ENCODE measurements around the gene CLEC2A.

The CLEC2A gene

GRCh38 chr12:9911708-9912107 is 20.5 kb downstream of the CLEC2A start:
- Mint-ChIP-seq H3K27ac (no peak overlapping the region), H3K9me3 (peaks cover 19% of the 10 kb centered on the region), H3K4me1 (peaks cover 4% of the 10 kb centered on the region), H3K36me3 (peaks cover 5% of the 10 kb centered on the region), H3K27me3 (peaks cover 22% of the 10 kb centered on the region), H3K4me3 (no peak overlapping the region)
- no peak for ATAC-seq

DNA sequence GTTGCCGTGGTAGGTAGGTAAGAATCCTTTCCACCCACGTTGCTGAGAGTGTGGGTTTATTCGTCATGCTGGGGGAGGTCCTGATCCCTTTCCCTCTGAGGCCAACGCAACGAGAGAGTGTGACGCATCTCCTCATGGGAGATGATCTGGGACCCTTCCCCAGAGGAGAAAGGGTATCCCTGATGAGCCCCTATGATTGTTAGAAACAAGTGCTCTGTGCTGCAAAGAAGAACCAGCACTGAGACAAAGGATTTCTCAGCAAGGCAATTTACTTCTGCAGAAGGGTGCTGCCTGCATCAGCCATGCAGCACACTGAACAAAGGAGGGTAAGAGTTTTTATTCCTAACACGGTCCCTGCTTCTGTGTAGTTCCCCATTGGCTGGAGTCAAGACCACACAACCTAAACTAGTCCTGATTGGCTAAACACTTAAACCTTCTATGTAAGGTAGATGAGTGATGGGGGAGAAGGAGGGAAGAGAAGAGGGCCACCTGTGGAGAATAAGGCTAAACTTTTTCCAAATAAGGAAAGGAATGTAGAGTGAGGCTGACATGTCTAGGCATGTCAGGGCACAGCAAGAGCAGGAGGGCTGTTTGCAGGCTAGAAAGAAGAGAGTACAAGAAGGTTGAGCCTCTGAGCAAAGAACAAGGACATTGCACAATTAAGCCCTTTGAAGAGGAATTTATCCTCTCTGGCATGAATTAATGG is 21.3 kb downstream of the CLEC2A start:
- peaks cover 22% of the 10 kb centered on the region for H3K27me3 Mint-ChIP-seq

GRCh38 chr12:9909724-9910123 is 22.4 kb downstream of the CLEC2A start:
- no peak overlapping the region for H3K4me3 Mint-ChIP-seq
- H3K27me3 Mint-ChIP-seq: peaks cover 20% of the 10 kb centered on the region
- H3K36me3 Mint-ChIP-seq: peaks cover 5% of the 10 kb centered on the region
- H3K4me1 Mint-ChIP-seq: peaks cover 9% of the 10 kb centered on the region
- ATAC-seq: no peak
- peaks cover 19% of the 10 kb centered on the region for H3K9me3 Mint-ChIP-seq
- no peak overlapping the region for H3K27ac Mint-ChIP-seq

More for the DNA sequence above, 21.3 kb downstream of the CLEC2A start:
- Mint-ChIP-seq H3K27ac (no peak overlapping the region), H3K36me3 (peaks cover 5% of the 10 kb centered on the region), H3K4me1 (peaks cover 9% of the 10 kb centered on the region), H3K9me3 (peaks cover 19% of the 10 kb centered on the region), H3K4me3 (no peak overlapping the region)
- ATAC-seq: no peak

- peaks cover 5% of the 10 kb centered on the region for H3K36me3 Mint-ChIP-seq
- no peak for ATAC-seq
- no peak overlapping the region for H3K27ac Mint-ChIP-seq
- H3K4me1 Mint-ChIP-seq: peaks cover 9% of the 10 kb centered on the region
- H3K4me3 Mint-ChIP-seq: no peak overlapping the region
- peaks cover 24% of the 10 kb centered on the region for H3K9me3 Mint-ChIP-seq
- peaks cover 9% of the 10 kb centered on the region for H3K27me3 Mint-ChIP-seq
Observed at GRCh38 chr12:9908350-9908749, 23.8 kb downstream of the CLEC2A start.

- Mint-ChIP-seq H3K4me1 (peaks cover 9% of the 10 kb centered on the region), H3K27ac (no peak overlapping the region), H3K9me3 (peaks cover 24% of the 10 kb centered on the region), H3K4me3 (no peak overlapping the region), H3K36me3 (peaks cover 5% of the 10 kb centered on the region), H3K27me3 (peaks cover 5% of the 10 kb centered on the region)
- ATAC-seq: no peak
Observed at GRCh38 chr12:9907769-9908168, 24.4 kb downstream of the CLEC2A start.

DNA sequence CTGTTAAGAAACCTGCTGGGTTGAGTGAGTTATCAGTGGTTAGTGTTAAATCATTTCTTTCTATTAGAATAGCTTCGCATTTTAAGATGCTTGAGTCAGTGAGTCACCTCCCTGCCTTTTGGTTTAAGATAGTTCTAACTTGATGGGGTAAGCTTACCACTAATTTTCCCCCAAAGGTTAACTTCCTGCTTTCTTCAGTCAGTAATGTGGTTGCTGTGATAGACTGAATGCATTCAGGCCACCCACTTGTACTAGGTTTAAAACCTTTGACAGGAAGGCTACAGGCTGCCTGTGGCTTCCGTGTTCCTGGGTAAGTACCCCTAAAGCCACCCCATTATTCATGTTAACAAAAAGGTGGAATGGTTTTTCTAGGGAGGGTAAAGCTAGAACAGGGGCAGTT is 25.3 kb downstream of the CLEC2A start:
- Mint-ChIP-seq H3K4me1 (peaks cover 9% of the 10 kb centered on the region), H3K27me3 (no peaks in the 10 kb centered on the region), H3K27ac (no peak overlapping the region), H3K4me3 (no peak overlapping the region), H3K36me3 (peaks cover 5% of the 10 kb centered on the region), H3K9me3 (peaks cover 23% of the 10 kb centered on the region)
- peak; percentile 83 for ATAC-seq

GRCh38 chr12:9902539-9903228 is 29.5 kb downstream of the CLEC2A start:
- no peak for ATAC-seq
- H3K9me3 Mint-ChIP-seq: peaks cover 12% of the 10 kb centered on the region
- no peaks in the 10 kb centered on the region for H3K36me3 Mint-ChIP-seq
- peaks cover 20% of the 10 kb centered on the region for H3K27me3 Mint-ChIP-seq
- peaks cover 9% of the 10 kb centered on the region for H3K4me1 Mint-ChIP-seq
- H3K27ac Mint-ChIP-seq: no peak overlapping the region
- H3K4me3 Mint-ChIP-seq: no peak overlapping the region

- Mint-ChIP-seq H3K27me3 (peaks cover 24% of the 10 kb centered on the region), H3K4me1 (no peaks in the 10 kb centered on the region), H3K36me3 (no peaks in the 10 kb centered on the region), H3K9me3 (peaks cover 12% of the 10 kb centered on the region), H3K27ac (no peak overlapping the region), H3K4me3 (no peak overlapping the region)
- ATAC-seq: no peak
Observed at GRCh38 chr12:9900930-9901329, 31.2 kb downstream of the CLEC2A start.

DNA sequence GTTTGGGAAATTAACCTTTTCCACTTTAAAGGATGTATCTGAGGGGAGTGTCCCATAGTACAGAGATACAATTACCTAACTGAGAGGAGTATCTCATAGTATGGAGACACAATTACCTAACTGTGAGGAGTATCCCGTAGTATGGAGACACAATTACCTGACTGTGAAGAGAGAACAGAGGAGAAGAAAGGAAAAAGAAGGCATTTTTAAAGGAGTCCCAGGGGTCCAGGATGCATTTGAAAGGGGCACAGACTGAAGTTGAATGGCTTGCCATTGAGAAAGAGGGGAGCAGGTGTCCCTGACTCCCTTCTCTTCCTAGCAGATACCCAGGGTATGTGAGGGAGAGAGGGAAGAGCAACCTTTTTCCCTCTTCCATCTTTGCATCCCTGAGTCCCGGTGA is 33.0 kb downstream of the CLEC2A start:
- no peak for ATAC-seq
- H3K27me3 Mint-ChIP-seq: peaks cover 27% of the 10 kb centered on the region
- no peak overlapping the region for H3K27ac Mint-ChIP-seq
- H3K4me3 Mint-ChIP-seq: no peak overlapping the region
- H3K9me3 Mint-ChIP-seq: peaks cover 10% of the 10 kb centered on the region
- H3K36me3 Mint-ChIP-seq: no peaks in the 10 kb centered on the region
- peaks cover 1% of the 10 kb centered on the region for H3K4me1 Mint-ChIP-seq

DNA sequence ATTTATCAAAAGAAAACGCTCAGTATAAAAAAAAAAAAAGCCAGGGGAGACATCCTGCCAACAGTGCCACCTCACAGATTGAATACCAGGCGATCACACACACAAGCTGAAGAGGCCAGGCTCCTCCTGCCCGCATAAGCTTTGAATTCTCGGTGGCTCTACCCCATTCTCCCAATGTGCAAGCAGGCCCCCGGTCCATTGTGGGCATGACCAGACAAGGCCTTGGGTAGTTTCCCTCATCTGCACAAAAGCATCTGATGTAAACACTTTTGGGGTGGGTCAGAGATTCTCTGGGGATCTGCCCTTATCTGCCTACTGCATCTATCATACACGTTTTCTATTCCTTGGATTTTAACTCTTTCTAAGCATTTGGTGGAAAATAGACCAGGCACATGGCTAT is 34.6 kb downstream of the CLEC2A start:
- no peak overlapping the region for H3K27ac Mint-ChIP-seq
- peaks cover 34% of the 10 kb centered on the region for H3K27me3 Mint-ChIP-seq
- H3K36me3 Mint-ChIP-seq: no peaks in the 10 kb centered on the region
- no peak overlapping the region for H3K4me3 Mint-ChIP-seq
- ATAC-seq: no peak
- peaks cover 7% of the 10 kb centered on the region for H3K4me1 Mint-ChIP-seq
- H3K9me3 Mint-ChIP-seq: peaks cover 3% of the 10 kb centered on the region

DNA sequence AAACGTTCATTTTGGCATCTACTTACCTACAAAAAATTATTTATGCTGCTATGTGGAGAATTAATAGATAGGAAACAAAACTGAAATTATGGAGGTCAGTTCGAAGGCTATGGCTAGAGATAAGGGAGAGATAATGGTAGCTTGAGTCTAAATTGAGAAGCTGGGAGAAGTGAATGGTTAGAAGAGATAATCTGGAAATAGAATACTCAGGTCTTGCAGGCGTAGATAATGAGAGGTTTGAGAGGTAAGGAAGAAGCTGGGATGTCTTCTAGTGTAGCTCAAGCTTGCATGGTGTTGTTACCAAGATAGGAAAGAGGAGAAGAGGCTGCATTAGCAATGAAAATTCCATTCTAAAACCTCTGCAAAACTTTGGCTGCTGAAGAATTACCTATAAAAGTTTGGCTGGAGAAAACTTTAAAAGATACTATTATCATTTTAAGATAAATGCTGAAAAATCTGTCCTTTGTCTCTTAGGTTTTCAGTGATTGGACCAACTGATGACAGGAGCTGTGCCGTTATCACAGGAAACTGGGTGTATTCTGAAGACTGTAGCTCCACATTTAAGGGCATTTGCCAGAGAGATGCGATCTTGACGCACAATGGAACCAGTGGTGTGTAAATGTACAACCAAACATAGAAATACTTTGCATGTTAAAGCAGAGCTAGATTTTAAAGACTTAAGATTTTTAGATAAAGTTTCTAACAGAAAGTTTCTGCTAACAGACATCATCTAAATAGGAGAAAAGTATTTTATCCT is 36.8 kb downstream of the CLEC2A start:
- Mint-ChIP-seq H3K4me1 (peaks cover 7% of the 10 kb centered on the region), H3K9me3 (no peaks in the 10 kb centered on the region), H3K4me3 (no peak overlapping the region), H3K27me3 (peaks cover 34% of the 10 kb centered on the region), H3K36me3 (no peaks in the 10 kb centered on the region), H3K27ac (no peak overlapping the region)
- ATAC-seq: no peak

GRCh38 chr12:9888665-9889273 is 43.4 kb downstream of the CLEC2A start:
- Mint-ChIP-seq H3K27ac (no peak overlapping the region), H3K4me3 (no peak overlapping the region), H3K9me3 (no peaks in the 10 kb centered on the region), H3K4me1 (peaks cover 1% of the 10 kb centered on the region), H3K36me3 (no peaks in the 10 kb centered on the region), H3K27me3 (peaks cover 3% of the 10 kb centered on the region)
- ATAC-seq: no peak

DNA sequence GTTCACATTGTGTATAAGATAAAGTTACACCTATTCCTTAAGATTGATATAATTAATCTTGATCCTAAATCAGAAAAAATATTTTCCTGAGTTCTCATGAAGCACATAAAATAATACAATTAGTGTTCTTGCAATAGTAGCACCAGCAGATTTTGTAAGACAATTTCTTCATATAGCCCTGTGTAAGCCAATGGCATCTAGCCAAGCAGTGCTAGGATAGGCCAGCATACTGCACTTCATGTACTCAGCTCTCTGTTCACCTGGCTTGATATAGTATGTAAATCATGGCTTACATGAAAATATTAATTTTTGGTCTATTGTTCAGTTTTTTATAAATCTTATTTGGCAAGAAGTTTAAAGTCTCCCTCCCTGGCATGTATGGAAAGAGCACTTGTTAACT is 49.0 kb downstream of the CLEC2A start:
- Mint-ChIP-seq H3K36me3 (no peaks in the 10 kb centered on the region), H3K9me3 (no peaks in the 10 kb centered on the region), H3K4me1 (no peaks in the 10 kb centered on the region), H3K27ac (no peak overlapping the region), H3K27me3 (no peaks in the 10 kb centered on the region), H3K4me3 (no peak overlapping the region)
- ATAC-seq: no peak

DNA sequence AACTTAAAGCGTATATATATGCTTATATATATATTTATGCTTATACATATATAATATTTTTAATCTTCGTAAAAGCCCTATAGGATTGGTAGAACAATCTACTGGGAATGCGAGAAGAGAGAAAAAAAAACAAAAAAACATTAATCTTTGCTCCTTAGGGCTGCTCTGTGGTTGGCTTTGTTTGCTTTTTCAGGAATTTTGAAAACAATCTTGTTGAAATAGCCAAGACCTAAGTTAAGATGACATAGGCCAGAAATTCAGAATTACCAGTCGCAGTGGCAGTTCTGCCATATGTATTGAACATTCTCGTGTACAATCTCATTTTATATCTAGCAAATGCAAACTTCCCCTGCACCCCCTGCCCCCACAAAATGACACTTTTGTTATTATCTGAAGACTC is 50.2 kb downstream of the CLEC2A start:
- Mint-ChIP-seq H3K4me1 (no peaks in the 10 kb centered on the region), H3K36me3 (no peaks in the 10 kb centered on the region)

DNA sequence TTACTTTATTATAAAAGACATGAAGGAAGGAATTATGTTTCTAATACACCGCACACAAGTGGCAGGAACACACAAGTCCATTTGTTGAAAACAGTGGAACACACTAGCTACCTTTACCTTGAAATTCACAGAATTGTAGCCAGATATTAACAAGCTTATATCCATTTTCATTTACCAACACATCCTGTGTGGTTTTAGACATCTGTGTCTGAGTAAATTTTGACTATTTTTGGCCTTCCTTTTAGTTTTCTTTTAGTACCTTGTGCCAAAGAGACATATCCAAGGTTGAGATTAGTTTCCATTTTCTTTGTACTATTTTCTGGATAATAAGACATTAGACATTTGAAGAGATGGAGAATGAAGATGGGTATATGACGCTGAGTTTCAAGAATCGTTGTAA is 50.9 kb downstream of the CLEC2A start, which contains the start of gene KLRF2:
TSS of gene KLRF2 (plus strand) at position 244 of the 400 bp plus-strand sequence. CDS start at position 351, 107 bp downstream.
- Mint-ChIP-seq H3K36me3 (no peaks in the 10 kb centered on the region), H3K9me3 (no peaks in the 10 kb centered on the region), H3K4me3 (no peak within 1 kb of the TSS), H3K4me1 (no peaks in the 10 kb centered on the region), H3K27me3 (no peaks in the 10 kb centered on the region), H3K27ac (no peak within 1 kb of the TSS)
- ATAC-seq: no peak

More for the DNA sequence above, 50.2 kb downstream of the CLEC2A start:
- no peak for ATAC-seq
- H3K27ac Mint-ChIP-seq: no peak overlapping the region
- no peaks in the 10 kb centered on the region for H3K27me3 Mint-ChIP-seq
- H3K9me3 Mint-ChIP-seq: no peaks in the 10 kb centered on the region
- no peak overlapping the region for H3K4me3 Mint-ChIP-seq

Data from stimulated activated memory B cell treated with anti-CD40 and anti-IgM and Interleukin-4, amounts not matched to agents 10 μg/mL and 1 μg/mL and 100 μg/mL, for 72 hours (primary cell).